ENCODE data around the gene PPA1.

DNA sequence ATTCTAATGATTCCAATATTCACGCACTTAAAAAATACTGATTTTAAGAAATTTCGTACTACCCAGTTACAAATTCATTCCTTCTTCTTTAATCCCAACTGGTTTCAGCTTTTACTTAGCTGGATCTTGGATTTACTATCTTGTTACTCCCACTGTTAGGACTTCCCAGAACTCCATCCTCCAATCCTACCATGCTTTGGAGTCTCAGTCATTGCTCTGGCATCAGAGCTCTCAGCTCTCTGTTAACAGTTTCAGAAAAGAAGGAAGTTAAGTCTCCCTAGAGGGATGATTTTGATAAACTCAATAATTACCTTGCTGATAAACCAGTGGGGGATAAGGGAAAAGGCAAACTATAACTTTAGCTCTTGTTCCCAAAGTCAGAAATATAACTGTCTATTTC lies 9.5 kb downstream of the PPA1 start:
- TF ChIP-seq ESRRG (CRISPR knock-in tag; IDR thresholded peaks at IDR 0.05) (no peak), GLIS3 (CRISPR knock-in tag; IDR thresholded peaks at IDR 0.05) (no peak), ARNTL (CRISPR knock-in tag; IDR thresholded peaks at IDR 0.05; ENCODE audit: borderline replicate concordance, low read depth) (no peak)
- TF ChIP-seq, protein P1, sequence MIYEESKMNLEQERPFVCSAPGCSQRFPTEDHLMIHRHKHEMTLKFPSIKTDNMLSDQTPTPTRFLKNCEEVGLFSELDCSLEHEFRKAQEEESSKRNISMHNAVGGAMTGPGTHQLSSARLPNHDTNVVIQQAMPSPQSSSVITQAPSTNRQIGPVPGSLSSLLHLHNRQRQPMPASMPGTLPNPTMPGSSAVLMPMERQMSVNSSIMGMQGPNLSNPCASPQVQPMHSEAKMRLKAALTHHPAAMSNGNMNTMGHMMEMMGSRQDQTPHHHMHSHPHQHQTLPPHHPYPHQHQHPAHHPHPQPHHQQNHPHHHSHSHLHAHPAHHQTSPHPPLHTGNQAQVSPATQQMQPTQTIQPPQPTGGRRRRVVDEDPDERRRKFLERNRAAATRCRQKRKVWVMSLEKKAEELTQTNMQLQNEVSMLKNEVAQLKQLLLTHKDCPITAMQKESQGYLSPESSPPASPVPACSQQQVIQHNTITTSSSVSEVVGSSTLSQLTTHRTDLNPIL (CRISPR knock-in tag; IDR thresholded peaks at IDR 0.05; ENCODE audit: low read depth), result no peak

Data from SK-N-SH treated with all-trans-retinoic acid at 6 μM for 48 hours (cell line).